Measurements from ENCODE around the gene PDE9A. TPM values are rescaled to one million over a fixed set of nuclear protein-coding genes. Genes with fewer than 3 reads are reported as not detected.
A peak's percentile ranks its signal among the peaks of the same experiment; 100 is the strongest.

PDE9A gene
- total RNA-seq, 4 donors from 2014 or later: 26.7 to 30.6 (median 28.7) TPM

DNA sequence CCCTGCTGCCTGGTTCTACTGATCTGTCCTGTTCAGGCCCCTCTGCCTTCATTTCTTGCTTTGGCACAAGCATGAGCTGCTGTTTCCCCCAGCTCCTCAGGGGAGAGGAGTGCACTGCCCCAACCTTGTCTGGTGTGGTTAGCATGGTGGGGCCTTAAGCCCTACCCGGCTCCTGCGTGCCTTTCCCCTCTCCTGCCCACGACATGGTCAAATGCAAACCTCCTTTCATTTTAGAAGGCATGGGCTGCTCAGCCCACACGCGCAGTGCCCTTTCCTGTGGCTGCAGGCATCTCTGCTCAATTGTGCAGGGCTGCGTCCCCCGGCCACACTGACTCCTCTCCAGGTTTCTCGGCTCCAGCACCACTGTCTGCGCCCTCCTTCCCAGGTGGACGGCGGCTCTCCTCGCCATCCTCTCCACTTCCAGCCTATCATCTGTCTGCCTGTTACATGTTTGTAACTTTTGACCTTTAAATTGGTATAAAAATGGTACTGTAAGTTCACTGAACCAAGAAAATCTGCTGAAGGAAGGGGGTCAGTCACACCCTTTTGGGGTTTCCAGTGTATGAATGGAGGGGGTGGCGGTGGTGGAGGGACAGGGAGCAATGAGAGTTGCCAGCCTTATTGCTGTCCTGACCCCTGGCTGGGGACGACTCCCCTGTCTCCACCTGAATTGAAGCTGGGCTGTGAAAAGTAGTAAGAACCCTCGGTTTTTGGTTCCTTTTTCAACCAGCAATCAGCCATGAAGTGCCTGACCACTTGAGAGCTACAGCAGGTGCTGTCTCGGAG is 5.1 kb downstream of the PDE9A start:
- Histone ChIP-seq H3K4me3 (no peak overlapping the region), H3K27me3 (peaks cover 0 to 12% of the 10 kb centered on the region in 2 donors), H3K27ac (peak overlapping the region; percentile 35 to 92 (median 58)), H3K36me3 (no peaks in the 10 kb centered on the region), H3K4me1 (peaks cover 0 to 72% (median 22%) of the 10 kb centered on the region in 4 donors), H3K9me3 (no peaks in the 10 kb centered on the region)
- no peak for DNase-seq (ENCODE audit: low spot score in 2 of 2)
- TF ChIP-seq, protein P1, sequence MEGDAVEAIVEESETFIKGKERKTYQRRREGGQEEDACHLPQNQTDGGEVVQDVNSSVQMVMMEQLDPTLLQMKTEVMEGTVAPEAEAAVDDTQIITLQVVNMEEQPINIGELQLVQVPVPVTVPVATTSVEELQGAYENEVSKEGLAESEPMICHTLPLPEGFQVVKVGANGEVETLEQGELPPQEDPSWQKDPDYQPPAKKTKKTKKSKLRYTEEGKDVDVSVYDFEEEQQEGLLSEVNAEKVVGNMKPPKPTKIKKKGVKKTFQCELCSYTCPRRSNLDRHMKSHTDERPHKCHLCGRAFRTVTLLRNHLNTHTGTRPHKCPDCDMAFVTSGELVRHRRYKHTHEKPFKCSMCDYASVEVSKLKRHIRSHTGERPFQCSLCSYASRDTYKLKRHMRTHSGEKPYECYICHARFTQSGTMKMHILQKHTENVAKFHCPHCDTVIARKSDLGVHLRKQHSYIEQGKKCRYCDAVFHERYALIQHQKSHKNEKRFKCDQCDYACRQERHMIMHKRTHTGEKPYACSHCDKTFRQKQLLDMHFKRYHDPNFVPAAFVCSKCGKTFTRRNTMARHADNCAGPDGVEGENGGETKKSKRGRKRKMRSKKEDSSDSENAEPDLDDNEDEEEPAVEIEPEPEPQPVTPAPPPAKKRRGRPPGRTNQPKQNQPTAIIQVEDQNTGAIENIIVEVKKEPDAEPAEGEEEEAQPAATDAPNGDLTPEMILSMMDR (IDR thresholded peaks at IDR 0.05): no peak
- TF ChIP-seq POLR2A (IDR thresholded peaks at IDR 0.05) (no peak), EP300 (IDR thresholded peaks at IDR 0.05) (no peak)
- 68% methylated on average over 16 of the region's 16 CpGs for WGBS, 2 donors

DNA sequence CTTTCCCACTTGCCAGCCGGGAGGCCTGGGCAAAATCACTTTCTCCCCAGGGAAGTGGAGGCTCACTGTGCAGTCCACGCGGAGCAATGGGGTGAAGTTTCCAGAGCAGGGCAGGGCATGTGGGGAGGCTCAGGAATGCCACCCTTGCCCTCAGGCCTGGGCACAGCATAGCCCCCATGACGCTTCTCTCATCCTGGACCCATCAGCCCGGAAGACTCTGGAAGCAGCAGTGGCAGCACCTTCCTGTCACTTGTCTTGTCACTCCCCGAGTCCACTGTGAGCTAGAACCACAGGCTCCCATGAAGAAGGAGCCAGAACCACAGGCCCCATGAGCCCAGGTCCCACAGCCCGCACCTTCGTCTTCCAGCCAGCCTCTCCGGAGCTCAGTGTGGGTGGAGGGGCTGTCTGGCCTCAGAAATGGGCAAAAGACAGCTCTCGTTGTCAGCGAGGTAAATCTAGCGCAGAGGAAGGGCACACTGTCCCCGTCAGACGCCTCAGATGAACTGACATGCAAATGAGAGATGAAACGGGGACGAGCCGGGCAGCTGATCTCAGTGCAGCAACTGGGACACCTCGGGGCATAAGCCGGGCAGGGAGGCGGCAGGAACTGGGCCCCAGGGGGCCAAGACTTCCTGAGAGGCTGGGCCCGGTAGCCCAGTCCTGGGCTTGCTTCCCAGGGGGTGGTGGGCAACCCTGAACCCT is 6.1 kb downstream of the PDE9A start:
- H3K27ac ChIP-seq: peak overlapping the region in 3 of 4 donors; percentile 14 to 92 (median 70)
- peaks cover 0 to 72% (median 20%) of the 10 kb centered on the region in 4 donors for H3K4me1 ChIP-seq
- no peak for DNase-seq (ENCODE audit: low spot score in 2 of 2)
- no peaks in the 10 kb centered on the region for H3K9me3 ChIP-seq
- TF ChIP-seq, protein P1 (IDR thresholded peaks at IDR 0.05): no peak
- TF ChIP-seq EP300 (IDR thresholded peaks at IDR 0.05) (no peak), POLR2A (IDR thresholded peaks at IDR 0.05) (no peak)
- no peak overlapping the region for H3K4me3 ChIP-seq
- no peaks in the 10 kb centered on the region for H3K36me3 ChIP-seq
- WGBS, 2 donors: 63 to 72% methylated on average over 19 to 20 of the region's 21 CpGs
- H3K27me3 ChIP-seq: peaks cover 0 to 12% of the 10 kb centered on the region in 2 donors

DNA sequence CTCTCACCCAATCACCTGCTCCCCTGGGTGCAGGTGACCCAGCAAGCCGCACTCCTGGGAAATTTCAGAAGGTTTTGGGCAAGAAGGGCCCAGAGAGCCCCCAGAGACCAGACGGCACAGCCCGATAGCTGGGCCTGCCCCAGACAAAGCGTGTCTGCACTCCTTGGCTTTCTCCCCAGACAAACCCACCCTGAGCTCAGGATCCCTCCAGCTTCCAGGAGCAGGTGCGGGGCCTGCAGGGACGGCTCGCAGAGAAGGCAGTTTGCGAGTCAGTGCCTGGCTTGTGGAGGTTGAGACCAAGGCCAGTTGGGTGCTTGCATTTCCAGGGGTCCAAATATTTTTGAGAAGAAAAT is 6.7 kb downstream of the PDE9A start:
- H3K27me3 ChIP-seq: peaks cover 0 to 12% of the 10 kb centered on the region in 2 donors

DNA sequence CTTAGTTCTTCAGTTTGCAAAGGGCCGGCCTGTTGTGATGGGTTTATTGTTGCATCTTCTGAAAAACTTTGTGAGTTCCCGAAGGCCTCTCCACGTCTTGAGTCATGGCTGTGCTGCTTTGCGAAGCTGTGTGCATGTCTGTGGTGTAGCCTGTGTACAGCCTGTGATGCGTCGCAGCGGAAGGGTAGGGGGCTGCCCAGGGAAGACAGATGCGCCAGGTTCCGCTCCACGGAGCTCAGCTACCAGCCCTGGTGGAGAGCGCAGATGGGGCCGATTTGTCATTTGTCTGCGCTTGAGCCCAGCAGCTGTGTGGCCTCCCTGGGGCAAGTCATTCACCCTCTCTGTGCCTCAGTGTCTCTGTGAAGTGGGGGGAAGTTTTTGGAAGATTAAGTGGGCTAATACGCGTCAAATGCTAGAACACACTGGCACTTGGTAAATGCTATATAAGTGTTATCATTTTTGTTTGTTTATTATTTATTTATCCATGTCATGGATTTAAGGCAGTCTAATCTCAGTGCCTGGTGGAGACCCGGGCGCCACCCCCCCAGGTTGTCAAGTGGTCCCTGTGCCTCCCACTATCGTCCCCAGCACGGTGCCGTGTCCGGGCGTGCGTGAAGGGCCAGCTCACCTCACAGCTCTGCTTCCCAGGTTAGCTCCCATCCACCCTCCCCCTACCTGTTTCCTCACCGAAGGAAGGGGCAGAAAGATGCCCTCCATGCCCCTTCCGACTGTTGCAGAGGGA is 8.4 kb downstream of the PDE9A start:
- WGBS, 2 donors: 91% methylated on average over 25 of the region's 25 CpGs
- Histone ChIP-seq H3K4me1 (peaks cover 0 to 73% (median 23%) of the 10 kb centered on the region in 4 donors), H3K9me3 (no peaks in the 10 kb centered on the region), H3K27ac (no peak overlapping the region), H3K36me3 (no peaks in the 10 kb centered on the region), H3K27me3 (peaks cover 0 to 9% of the 10 kb centered on the region in 2 donors), H3K4me3 (no peak overlapping the region)
- TF ChIP-seq, protein P1 (IDR thresholded peaks at IDR 0.05): no peak
- TF ChIP-seq EP300 (IDR thresholded peaks at IDR 0.05) (no peak), POLR2A (IDR thresholded peaks at IDR 0.05) (no peak)
- DNase-seq (ENCODE audit: low spot score in 2 of 2): no peak

More for the DNA sequence above, 6.7 kb downstream of the PDE9A start:
- Histone ChIP-seq H3K27ac (peak overlapping the region in 3 of 4 donors; percentile 14 to 92 (median 46)), H3K36me3 (no peaks in the 10 kb centered on the region), H3K9me3 (no peaks in the 10 kb centered on the region), H3K4me3 (no peak overlapping the region), H3K4me1 (peaks cover 0 to 72% (median 19%) of the 10 kb centered on the region in 4 donors)
- DNase-seq (ENCODE audit: low spot score in 2 of 2): no peak
- 85 to 98% methylated on average over 5 to 8 of the region's 8 CpGs for WGBS, 2 donors
- TF ChIP-seq POLR2A (IDR thresholded peaks at IDR 0.05) (no peak), EP300 (IDR thresholded peaks at IDR 0.05) (no peak)
- TF ChIP-seq, protein P1 (IDR thresholded peaks at IDR 0.05): no peak
